ENCODE data around the gene KCNK10.

The KCNK10 gene

DNA sequence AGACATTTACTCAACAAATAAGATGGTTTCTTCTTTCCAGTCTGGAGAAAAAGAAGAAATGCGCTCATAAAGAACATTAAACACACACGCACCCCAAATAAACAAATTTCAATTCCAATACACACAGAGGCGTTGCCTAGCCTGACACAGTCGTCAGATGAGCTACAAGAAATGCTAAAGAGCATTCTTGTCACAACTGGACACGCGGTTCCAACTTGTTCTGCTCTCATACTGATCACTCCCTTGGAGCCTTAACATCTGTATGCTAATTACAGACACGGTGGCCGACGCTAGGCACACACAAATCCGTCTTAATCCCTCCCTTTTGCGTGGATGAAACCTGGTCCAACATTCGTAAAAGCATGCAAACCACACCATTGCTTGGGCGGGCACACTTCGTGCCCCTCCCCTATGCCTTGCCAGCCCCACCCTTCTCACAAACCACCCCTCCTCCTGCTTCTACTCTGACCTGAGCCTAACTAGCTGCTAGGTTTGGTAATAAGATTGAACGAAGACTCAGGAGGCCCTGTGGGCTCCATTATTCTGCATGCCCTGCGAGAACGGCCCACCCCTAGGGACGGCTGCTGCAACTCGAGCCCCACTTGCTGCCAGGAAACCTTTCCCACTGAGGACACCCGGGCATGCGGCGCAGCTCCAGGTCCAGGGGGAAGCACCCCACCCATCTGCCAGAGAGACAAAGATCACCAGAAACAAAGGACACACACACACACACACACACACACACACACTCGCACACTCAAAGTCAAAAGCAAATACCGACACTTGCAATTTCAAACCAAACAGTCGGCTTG, 1.2 kb downstream of the KCNK10 start:
- no peak for DNase-seq

DNA sequence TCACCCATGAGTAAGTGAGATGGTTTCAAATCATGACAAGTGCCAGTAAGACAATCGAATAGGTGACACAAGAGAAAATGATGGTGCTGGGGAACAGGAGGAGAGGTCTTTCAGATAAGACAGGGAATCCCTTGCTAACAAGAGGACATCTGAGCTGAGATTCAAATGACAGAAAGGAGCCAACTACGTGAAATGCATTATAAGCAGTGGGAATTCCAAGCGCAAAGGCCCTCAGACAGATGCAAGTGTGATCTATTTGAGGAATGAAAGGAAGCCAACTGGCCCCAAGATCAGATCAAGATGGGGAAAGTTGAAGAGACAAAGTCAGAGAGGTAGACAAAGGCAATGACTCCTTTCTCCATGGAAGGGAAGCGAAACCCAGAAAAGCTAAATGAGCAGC, 4.7 kb downstream of the KCNK10 start:
- no peak for DNase-seq

DNA sequence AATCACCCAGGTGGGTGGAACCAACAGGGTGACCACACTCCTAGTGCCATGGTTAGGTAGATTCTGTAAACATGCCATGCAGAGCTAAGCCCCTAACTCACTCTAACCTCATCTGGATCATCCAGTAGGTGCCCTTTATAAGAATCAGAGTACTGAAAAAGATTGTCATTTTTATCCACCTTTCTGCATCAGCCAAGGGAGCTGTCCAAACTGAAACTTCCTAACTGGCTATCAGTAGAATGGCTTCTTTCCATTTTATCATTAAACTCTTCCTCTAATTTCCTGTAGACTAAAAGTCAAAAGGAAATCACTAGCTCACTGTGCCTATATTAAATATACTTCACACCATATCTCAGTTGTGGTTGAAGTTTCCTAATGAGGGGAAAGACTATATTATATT, 6.5 kb downstream of the KCNK10 start:
- no peak for DNase-seq

DNA sequence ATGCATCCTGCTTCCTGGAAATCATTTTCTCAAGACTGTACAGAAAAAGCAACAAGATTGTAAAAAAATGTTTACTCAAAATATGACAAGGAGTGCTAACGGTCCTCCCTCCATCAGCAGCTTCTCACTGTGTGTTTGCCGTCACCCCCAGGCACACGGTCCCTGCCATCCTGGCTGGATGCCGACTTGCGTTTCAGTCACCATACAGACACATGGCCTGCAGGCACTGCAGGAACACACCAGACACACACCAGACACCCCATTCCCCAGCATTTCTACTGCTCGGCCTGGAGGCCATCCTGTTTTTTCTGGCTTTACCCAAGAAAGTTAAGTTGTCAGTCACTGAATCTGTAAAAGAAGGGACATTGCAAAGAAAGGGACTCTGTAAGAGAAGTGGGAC, 10.8 kb downstream of the KCNK10 start:
- no peak for DNase-seq

DNA sequence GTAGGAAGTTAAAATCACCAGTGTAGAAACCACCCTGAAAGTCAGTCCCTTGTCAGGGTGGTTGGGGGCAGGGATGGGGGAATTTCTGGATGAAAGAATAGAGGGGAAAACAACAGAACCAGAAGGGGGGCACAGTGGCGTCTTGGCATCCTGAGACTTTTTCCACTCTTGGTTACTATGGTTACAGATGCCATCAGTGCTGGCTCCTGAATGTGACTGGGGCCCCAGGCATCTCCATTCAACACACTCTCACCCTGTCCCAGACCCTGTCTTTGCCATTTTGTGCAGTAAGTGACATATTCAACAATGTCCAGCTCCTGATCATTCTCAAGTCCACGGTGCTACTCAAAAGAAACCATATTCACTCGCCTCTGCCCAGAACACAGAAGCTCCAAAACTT, 11.3 kb downstream of the KCNK10 start:
- DNase-seq: no peak

DNA sequence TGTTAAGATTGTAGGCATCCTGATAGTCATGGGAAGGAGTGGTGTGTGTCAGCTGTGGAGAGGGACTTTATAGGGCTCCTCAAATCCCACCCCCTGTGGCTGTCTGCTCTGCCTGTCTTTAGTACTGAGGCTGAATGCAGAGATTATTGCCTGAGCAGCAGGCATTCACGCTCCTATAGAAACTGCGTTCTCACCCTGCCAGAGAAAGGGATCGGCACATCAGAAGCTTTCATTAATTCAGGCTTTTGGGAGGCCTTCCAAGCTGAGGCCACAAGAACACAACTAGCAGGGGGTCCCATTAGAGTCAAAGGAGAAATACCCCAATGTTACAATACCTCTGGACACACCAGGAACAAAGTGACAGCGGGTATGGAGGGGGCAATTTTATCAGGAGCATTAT, 12.6 kb downstream of the KCNK10 start:
- no peak for DNase-seq

DNA sequence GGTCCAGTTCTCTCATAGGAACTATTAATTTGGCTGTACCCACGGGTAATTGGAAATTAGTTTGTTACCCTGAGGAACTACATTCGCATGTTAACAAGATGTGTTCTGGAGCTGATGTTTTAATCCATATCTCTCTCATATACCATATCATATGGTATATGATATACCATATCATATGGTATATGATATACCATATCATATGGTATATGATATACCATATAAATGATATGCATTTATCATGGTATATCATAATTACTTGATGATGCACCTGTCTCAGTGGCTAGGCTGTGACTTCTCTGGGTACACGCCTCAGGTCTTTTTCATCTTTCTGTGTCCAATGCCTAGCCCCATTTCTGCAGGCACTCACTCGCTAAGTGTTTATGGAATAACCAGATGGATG, 13.0 kb downstream of the KCNK10 start:
- no peak for DNase-seq

DNA sequence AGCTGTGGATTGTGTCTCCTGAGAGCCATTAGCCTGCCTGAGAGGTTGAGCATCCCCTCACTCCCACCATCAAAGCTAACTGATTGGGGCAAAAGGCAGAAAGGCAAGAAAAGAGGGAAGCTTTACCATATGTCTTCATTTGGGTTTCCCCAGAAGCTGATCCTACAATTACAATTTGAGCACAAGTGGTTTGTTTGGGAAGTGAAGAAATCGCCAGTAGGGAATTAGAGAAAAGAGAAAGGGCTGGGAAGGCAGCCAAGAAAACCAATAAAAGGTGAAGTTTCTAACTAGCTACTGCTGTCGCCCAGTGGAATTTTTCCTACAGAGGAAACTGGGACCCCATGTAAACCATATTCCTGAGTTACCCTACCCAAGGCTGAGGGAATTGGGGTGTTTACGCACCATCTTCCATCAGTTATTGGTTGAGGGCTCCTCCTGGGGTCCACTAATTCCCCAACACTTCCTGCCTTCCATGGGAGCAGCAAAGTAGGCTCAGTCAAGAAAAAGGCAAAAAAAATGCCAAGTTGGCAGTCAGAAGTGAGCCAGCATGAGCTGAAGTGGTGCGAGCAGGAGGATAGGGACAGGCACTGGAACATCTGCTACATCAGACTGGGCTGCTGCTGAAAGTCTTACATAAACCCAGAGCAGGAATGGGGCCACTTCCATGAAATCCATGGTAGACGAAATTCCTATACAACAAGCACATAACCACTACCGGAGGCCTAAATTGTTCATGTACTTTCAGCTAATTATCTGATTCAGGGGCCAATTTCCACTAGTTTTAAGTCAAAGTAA, 17.3 kb downstream of the KCNK10 start:
- DNase-seq: no peak

DNA sequence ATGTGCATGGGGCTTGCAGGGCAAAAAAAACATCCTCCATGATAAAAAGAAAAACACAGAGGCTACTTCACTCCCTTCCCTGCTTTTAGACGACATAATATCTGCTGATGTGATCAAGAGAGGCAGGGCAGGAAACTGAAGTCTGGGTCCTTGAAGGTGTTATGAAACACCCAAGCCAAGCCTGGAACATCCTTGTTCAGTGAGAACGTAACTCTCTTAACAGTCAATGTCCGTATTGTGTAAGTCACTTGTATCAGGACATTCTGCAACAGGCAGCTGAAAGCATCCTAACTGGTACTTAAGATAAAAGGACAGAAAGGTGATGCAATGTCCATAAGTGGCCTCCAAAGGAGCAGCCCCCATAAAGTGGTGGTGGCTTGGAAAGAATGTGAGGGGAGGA, 20.0 kb downstream of the KCNK10 start:
- no peak for DNase-seq

DNA sequence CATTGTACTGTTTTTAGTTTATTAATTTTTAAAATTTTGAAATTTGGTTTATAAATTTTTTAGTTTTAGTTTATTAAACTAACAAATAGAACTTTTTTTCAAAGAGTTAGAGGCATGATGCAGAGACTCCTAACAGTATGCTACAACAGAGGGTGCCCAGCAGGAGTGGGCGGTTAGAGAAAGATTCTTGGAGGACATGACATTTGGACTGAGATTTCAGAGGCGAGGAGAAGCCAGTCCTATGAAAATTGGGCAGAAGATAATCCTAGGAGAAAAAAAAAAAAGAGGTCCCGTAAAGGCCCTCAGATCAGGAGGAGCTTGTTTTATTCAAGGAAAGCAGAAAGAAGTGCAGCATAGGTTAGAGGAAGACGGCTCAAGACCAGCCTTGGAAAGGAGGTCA, 21.7 kb downstream of the KCNK10 start:
- DNase-seq: no peak

DNA sequence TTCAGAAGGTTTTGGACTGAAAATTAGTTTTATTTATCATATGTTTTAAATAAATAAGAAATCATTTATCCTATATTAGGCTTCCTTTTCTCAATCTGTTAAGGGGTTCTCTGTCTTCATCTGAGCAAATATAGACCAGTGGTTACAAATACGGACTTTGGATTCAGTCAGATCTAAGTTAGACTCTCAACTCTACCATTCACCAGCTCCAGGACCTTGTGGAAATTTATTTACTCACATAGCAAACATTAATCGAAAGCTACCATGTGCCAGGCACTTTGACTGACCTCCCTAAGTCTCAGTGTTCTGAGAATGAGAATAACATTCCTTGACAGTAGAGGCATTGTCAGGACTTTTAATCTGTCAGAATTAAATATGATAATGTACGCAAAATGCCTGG, 22.3 kb downstream of the KCNK10 start:
- no peak for DNase-seq

DNA sequence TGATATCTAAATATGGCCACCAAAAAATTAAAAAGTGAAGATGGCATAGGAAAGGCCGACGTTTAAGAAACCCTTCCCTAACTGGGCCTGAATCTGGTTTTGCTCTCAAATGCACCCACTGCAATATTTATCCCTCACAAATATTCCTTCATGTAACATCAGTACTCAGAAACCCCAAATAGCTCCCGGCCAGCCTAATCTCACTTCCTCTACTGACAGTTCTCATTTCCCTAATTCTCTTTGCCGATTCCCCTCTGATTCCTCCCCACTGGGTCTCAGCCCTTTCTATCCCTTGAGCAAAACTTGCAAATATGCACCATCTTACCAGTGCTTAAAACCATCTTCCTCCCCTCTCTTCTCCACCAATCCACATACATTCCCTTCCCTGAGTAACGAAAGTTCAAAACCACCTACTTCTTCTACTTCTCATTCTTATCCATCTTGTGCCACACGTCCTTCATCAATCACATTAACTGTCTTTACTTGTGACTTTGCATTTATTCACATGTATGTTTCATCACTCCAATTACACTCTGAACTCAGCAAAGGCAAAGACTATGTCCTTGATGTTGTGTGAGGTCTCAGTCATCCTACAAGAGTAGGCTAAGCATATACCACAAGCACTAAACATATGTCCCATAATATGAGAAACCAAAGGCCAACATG, 23.1 kb downstream of the KCNK10 start:
- DNase-seq: no peak

DNA sequence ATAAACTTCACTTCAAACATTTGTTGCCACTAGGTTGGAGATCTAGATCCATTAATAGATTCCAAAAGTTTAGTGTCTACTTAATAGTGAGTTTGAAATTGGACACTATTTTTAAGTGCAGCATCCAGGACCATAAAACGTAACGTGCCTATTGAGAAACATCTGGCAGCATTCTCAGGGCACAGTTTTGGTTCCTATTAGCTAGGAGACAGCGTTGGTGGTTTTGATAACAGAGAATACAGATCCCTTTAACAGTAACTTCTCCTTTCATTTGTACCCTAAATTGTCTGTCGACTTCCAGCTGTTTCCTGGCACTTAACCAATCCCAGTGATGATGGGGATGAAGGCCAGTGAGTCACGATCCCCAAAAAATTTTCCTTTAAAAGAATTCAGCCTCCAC, 25.8 kb downstream of the KCNK10 start:
- no peak for DNase-seq

DNA sequence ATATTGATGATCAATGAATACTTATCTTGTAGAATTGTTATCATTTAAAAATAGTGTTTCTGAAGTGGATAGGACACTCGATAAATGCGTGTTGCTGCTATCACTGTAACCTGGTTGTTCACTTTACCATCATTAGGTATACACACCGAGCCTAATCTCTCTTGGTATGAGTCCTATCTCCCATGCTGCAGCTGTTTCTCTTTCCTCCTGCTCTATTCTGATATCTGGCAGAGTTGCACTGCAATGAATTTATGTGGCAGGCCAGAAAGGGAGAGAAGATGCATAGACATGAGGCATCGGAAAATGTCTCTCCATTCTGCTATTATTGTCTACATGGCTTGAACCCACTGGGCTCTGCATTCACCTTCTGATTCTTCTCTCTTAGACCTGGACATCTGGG, 26.7 kb downstream of the KCNK10 start:
- DNase-seq: no peak

DNA sequence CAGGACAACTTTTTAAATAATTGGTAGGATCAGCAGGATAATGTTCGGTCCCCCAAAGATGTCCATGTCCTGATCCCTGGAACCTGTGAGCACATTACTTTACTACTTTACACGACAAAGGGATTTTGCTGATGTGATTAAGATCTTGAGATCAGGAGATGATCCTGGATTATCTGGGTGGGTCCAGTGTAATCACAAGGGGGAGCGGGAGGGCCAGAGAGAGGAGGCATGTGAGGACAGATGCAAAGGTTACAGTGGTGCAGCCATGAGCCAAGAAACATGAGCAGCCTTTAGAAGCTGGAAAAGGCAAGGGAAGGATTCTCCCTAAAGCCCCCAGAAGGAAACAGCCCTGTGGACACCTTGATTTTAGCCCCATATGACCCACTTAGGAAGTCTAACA, 33.1 kb downstream of the KCNK10 start:
- DNase-seq: no peak

DNA sequence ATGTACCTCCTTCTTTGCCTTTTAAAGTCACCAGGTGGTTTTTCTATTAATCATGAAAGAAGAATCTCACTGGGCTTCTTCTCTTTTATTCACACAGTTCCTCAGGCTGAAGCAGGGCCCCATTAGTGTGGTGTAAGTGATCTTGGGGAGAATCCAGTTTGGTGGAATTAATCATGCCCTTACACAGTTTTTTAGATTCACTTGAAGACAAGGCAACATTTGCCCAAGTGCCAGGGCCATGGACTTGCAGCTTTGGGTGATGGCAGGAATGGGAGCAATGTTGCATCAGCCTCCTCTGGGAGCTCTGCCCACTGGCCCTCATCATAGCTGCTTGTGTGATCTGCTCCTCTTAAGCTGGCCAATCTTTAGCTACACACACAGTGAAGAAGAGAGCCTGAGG, 33.8 kb downstream of the KCNK10 start:
- DNase-seq: no peak

DNA sequence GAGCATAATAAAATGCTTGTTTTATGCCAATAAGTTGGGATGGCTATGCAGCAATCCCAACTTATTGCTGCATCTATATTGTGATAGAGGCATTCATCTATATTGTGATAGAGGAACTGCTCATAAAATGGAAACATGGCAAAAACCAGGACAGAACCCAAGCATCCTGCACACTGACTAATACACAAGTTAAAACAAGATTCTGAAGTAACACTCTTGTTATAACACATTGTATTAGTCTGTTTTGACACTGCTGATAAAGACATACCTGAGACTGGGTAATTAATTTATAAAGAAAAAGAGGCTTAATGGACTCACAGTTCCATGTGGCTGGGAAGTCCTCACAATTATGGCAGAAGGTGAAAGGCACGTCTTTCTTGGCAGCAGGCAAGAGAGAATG, 36.8 kb downstream of the KCNK10 start:
- DNase-seq: no peak

DNA sequence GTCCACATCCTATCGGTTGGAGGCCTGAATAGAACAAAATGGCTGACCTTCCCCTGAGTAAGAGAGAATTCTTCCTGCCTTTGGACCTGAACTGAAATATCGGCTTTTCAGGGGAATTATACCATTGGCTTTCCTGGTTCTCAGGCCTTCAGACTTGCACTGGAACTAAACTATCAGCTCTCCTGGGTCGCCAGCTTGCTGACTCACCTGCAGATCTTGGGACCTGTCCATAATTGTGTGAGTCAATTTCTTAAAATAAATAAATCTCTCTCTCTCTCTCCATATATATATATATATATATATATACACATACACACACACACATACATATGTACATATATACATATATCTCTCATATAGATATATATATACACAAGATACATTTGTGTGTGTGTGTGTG, 41.6 kb downstream of the KCNK10 start:
- DNase-seq: no peak

DNA sequence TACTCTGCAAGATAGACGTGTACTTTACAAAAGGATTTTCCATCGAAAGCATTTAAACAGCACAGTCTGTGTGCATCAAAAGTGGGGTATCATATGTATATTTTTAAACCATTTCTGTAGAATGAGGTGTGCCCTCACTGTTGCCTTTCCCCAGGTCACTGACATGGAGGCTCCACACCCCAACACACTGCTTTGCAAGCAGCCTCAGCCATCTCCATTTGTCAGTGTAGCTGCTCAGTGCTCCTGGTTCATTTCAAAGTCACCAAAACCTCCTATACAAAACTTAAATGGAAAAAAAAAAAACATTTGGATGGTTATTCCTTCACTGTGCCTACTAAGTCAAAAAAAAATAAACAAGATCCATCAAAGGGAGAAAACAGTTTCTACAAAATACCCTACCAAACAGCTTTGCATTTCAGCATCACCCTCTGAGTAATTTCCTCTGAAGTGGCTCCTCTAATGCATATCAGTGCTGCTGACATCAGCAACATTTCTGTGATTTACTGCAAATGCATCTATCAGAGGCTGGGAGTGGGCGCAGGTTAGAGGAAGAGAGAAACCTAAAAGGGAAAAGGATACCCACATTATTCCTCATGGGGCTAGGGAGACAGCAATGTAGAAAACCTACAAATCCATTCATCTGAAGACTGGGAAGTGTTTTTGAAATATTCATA, 46.0 kb downstream of the KCNK10 start:
- no peak for DNase-seq

DNA sequence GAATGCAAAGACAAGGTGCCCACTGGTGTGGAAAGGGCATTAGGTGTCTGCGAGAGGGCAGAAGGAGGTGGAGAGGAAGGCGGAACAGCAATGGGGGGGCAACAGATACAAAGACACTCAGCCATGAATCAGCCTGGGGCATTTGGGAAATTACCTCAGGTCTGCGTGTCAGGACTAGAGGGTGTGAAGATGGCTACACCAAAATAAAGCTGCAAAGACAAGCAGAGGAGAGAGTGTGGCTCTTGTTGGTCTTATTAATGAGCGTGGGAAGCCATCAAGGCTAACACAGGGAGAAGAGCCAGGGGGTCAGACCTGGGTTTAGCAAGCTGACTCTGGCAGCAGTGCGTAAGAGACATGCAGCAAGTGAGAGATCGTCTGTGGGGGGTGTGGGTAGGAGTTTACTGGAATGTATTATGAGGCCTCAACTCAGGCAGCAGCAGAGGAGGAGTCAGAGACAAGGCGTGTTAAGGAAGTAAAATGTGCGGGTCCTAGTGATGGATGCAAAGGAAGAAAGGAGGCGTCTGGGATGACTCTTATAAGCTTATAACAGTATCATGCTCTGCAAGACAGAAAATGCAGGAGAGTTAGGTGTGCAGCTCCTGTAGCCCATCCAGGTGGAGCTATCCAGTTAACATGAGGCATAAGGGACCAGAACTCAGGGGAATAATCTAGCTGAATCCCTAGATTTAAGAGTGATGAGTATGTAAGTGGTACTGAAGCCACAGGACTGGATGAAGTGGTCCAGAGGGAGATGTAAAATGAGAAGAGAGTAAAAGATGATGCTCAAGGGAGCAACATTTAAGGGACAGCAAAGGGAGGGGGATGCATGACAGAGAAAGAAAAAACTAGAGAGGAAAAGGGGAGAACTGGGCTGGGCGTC, 50.4 kb downstream of the KCNK10 start:
- DNase-seq: no peak

DNA sequence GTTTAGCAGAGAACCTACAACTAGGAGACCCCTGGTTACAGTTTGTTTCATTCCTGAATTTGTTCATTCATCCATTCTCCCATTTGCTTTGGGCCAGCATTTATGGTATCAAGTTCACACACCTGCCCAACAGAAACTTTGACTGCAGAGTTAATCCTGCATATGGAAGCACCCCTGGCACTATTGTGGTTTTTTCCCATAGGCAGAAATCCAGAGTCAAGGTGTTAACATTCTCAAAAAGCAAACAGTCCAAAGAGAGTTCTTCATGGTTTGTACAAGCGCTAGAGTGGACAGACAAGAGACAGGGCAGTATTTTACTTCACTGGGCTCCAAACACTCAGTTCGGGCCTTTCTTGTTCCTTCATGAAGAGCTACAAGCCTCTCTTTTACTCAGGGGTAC, 51.9 kb downstream of the KCNK10 start:
- DNase-seq: no peak

DNA sequence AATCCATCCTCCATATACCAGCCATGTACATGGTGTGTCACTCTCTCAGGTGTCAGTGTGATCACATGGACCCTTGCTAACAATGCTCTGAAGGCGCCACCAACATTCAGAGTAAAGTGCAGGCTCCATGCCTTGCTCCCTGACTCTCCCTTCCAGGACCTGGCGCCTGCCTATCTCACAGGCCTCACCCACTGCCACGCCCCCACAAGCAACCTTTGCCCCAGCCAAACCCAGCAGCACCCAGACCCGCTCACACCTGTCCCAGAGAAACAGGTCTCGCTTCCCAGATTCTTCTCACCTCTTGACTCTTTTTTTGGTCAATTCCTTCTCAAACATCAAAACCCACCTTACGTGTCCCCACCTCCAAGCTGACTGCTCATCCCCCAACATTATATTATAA, 52.3 kb downstream of the KCNK10 start:
- no peak for DNase-seq
